Kidney capillary endothelial cell (primary cell): ENCODE data around the gene DNAH17.

Experiments
- DNase-seq: peaks from one replicate; pipeline ENCODE4 v3.0.0-alpha.2; 2018; ENCODE audit warnings: low spot score

The DNAH17 gene

DNA sequence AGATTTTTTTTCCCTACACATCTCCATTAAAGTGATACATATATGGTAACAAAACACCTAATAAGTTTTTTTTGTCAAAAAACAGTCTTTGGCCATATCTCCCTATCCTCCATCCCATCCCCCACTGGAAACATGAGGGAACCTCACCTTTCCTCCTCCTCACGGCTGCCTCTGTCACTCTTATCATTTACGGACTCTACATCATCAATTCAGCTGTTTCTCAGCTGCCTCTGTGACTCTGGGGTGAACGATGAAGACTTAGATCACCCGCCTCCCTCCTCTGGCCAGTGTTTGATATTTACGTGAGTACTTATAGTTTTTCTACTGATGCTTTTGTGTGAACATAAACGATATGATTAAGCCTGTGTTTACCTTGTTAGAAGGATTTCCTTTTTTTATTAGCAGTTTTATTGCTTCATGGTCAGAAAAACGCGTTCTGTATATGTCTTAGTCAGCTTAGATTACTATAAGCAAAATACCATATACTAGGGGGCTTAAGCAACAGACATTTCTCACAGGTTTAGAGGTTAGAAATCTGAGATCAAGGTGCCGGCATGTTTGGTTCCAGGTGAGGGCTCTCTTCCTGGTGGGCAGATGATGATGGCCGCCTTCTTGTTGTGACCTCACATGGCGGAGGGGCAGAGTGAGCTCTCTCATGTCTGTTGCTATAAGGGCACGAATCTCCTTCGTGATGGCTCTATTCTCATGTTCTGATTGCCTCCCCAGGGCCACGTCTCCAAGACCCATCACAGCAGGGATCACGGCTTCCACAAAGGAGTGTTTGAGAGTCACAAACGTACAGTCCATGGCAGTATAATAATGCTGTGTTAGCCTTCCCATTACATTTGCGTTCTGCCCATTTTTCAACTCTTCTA, 32.1 kb downstream of the DNAH17 start:
- DNase-seq: no peak

GRCh38 chr17:78541488-78542206, 35.5 kb downstream of the DNAH17 start:
- DNase-seq: peak; percentile 65

GRCh38 chr17:78539781-78540180, 37.4 kb downstream of the DNAH17 start:
- DNase-seq: no peak

DNA sequence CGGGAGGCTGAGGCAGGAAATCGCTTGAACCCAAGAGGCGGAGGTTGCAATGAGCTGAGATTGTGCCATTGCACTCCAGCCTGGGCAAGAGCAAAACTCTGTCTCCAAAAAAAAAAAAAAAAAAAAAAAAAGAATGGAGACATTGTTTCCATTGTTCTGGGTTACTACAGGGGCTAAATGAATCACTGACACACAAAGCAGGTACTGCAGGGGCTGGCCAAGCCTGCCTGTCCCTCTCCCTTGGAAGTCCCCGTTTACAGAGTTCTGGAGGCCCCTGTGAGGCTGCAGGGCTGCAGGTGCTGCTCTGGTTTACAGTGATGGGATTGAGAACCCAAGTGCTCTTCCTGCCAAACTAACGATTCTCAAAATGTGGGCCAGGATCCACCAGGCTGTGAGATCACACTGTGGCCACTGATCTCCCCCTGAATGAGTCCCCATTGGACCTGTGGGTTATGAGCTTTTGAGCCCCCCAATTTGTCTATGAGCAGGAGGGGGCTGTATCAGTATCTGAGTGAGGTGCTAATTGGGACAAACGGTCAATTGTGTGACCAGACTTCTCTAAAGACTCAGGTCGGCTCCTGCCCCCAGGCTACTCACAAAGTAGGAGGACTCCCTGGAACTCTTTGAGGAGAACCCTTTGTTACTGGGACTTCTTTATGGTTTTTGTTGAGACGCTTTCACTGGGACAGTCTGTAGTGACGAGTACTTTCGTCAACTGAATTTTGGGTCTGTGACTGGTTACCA, 39.0 kb downstream of the DNAH17 start:
- no peak for DNase-seq

- DNase-seq: no peak
Measured at GRCh38 chr17:78537217-78537860, 39.9 kb downstream of the DNAH17 start.

GRCh38 chr17:78535273-78536197, 41.7 kb downstream of the DNAH17 start:
- DNase-seq: peak; percentile 25

- DNase-seq: no peak
Measured at GRCh38 chr17:78534492-78535272, 42.5 kb downstream of the DNAH17 start.

- DNase-seq: no peak
Measured at GRCh38 chr17:78532922-78533640, 44.1 kb downstream of the DNAH17 start.

- no peak for DNase-seq
Measured at GRCh38 chr17:78532311-78532710, 44.9 kb downstream of the DNAH17 start.

DNA sequence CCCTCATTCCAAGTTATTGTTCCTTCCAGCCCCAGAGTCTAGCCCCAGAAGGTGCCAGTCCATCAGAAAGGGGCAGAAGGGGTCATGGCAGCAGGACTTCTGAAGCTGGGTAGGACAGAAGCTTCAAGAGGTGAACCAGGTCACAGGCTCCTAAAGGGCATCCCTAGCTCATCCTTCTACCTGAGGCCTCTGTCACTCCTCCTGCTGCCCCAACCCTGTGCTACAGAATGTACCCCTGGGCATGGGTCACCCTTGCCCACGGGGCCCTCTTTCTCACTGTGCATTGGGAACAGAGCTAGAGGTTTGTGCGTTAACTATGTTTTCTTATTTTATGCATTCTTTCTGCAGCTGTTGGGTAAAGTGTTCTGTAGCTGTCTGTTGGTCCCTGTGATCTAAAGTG, 46.5 kb downstream of the DNAH17 start:
- DNase-seq: no peak

DNA sequence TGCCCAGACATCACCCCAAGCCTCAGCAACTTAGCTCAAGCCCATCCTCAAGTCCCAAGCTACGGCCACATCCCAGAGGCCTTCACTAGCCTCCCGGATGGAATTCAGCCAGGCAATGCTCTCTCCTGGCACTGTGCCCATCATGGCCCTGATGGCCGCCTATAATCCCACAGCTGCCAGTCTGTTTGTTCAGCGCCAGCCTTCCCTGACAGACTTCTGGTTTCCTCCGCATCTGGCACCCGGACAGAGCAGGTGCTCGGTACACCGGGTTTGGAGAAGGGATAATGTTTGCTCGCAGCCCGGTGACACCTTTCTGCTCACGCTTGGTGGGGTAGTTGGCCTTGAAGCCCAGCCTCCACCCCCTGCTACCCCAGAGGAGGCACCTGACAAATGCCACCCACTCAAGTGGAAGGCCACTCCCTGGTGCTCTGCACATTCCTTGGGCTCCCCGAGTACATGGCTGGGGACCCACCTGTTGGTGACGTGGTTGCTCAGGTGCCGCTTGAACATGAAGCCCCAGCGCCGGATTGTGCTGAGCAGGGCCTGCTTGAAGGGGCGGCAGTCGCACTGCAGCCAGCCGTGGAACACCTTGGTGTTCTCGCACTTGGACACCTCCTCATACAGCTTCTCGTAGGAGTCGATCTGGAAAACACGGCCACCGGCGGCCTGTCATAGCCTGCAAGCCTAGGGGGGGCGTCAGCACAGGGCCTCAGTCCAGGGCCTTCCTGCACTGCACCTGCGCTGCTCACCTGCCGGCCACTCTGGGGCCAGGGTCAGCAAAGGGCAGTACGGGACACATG, 47.1 kb downstream of the DNAH17 start:
- DNase-seq: no peak

- DNase-seq: no peak
Measured at GRCh38 chr17:78529251-78529650, 47.9 kb downstream of the DNAH17 start.

DNA sequence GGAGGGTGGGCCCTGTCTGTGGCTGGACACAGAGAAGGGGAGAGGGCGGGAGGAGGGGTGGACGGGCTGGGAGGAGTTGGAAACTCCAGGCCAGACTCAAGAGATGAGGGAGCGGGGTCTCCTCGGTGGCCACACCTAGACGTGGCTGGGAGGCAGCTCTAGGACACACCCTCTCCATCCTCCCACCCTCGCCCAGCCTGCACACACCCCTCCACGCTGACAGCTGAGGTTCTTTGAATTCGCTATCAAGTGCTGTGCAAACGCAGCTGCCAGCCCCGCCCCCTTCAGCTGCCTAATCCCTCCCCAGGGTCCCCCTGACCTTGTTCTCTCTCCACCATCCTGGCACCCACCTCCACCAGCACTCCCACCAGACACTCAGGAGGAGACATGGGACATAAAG, 48.7 kb downstream of the DNAH17 start:
- DNase-seq: no peak

DNA sequence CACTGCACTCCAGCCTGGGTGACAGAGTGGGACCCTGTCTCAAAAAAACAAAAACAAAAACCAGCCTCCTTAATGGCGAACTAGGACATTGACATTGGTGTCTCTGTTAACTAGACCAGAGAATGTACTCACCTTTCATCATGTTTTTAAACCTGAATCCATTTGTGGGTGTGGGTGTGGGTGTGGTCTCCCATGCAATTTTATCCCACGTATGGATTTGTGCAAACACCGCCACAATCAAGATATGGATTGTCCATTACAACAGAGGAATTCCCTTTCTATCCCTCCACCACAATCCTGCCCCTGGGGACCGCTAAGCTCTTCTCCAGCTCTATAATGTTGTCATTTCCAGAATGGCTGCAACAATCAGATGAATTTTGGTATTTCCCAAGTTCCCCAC, 49.9 kb downstream of the DNAH17 start:
- no peak for DNase-seq

DNA sequence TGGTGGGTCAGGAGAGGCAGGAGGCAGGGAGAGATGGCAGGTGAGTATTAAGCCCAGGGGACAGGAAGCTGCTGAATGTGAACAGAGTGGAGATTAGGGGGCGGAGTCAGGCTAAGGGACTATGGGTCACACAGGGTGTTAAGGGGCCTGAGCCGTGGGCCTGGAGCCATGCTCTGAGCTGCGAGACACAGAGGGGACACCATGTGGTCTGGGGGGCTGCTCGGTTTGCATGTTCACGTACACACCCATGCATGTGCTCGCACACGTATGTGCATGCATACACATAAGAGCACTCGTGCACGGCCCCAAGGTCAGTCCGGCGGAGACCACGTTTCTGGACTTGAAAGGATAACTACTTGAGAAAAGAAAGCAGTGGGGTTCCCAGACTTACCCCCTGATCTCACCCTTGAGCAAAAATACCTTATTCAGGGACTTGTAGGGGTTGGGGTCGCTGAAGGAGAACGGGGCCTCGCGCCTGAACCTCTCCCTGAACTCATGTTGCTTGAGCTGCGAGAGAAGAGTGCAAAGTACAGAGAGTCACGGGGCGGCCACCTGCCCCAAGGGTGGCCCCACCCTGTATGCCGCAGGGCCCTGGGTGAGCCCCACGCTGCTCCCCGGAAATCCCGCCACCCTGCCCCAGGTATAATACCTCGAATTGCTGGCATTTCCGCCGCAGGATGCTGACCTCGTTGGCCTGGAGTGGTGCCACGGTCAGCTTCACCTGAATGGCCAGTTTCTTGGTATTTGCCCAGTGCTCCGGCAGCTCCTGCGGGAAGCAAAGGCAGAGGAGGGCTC, 50.8 kb downstream of the DNAH17 start:
- DNase-seq: no peak

GRCh38 chr17:78525511-78526160, 51.6 kb downstream of the DNAH17 start:
- no peak for DNase-seq

- no peak for DNase-seq
Measured at GRCh38 chr17:78524870-78525510, 52.2 kb downstream of the DNAH17 start.
